Ectodermal cell (in vitro differentiated cells): ENCODE results near the gene ABTB2.

Experiments used
- H3K27ac ChIP-seq: 2 replicates; pipeline ENCODE4 v1.7.0; 2013; ENCODE audit warnings: mild to moderate bottlenecking, low read depth, low read length; ENCODE audit not compliant: insufficient read depth, poor library complexity, severe bottlenecking
- H3K27me3 ChIP-seq: 2 replicates; pipeline ENCODE4 v1.7.0; 2013; ENCODE audit warnings: mild to moderate bottlenecking, low read length; ENCODE audit not compliant: insufficient read depth, control insufficient read depth, poor library complexity, severe bottlenecking
- H3K36me3 ChIP-seq: one replicate; pipeline ENCODE4 v1.7.0; 2013; ENCODE audit warnings: low read length; ENCODE audit not compliant: control insufficient read depth, insufficient read depth
- H3K4me1 ChIP-seq: one replicate; pipeline ENCODE4 v1.7.0; 2013; ENCODE audit warnings: low read length; ENCODE audit not compliant: control insufficient read depth, insufficient read depth
- H3K4me3 ChIP-seq: 2 replicates; pipeline ENCODE4 v1.7.0; 2013; ENCODE audit warnings: low read depth, low read length, control low read depth; ENCODE audit not compliant: insufficient read depth
- H3K9me3 ChIP-seq: 2 replicates; pipeline ENCODE4 v1.7.0; 2013; ENCODE audit warnings: mild to moderate bottlenecking, low read length, moderate library complexity; ENCODE audit not compliant: control insufficient read depth
- WGBS, 2 experiments: methylation state at CpG; one replicate each; pipeline ENCODE4 v1.1.7; 2013; ENCODE audit warnings: missing lambda C conversion rate in 2 of 2; 5-methylcytosine and 5-hydroxymethylcytosine counted together

Gene ABTB2

GRCh38 chr11:34209809-34210208 is 148.0 kb downstream of the ABTB2 start:
- WGBS, 2 experiments, result 71 to 73% methylated on average over 5 of the region's 5 CpGs
- Histone ChIP-seq H3K27ac (no peak overlapping the region), H3K9me3 (no peaks in the 10 kb centered on the region), H3K27me3 (no peaks in the 10 kb centered on the region), H3K4me1 (peaks cover 9% of the 10 kb centered on the region), H3K4me3 (no peak overlapping the region), H3K36me3 (no peaks in the 10 kb centered on the region)

GRCh38 chr11:34208266-34209135 is 149.3 kb downstream of the ABTB2 start:
- no peak overlapping the region for H3K27ac ChIP-seq
- H3K27me3 ChIP-seq, result no peaks in the 10 kb centered on the region

DNA sequence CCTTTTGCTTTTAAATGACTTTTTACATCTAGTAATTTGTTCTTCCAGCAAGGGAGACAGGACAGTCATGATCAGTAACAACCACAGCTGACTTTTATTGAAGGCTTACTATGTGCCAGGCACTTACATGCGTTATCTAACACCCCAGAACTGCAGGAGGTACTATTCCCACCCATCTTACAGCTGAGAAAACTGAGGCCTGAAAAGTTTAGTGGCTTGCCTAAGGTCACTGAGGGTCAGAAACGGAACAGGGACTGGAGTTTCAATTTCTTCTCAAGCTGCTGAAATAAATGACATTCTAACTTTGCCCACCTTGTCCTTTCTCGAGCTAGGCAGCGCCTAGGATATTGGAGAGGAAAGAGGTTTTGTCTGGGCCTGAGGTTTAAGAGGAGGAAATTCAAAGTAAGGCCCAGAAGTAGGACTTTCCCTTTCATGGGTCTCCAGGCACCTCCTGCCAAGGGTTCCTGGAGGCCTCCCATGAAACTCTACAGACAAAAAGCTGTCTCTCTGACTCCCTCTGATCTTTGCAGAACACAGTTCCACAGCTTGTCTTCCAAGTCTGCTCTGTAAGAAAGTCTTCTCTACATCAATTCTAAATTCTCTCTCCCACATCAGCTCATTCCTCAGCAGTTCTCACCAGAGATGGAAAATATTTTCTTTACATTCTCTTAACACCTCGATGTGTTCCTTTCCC is 150.2 kb downstream of the ABTB2 start:
- Histone ChIP-seq H3K27ac (no peak overlapping the region), H3K4me3 (no peak overlapping the region), H3K4me1 (peaks cover 9% of the 10 kb centered on the region), H3K36me3 (no peaks in the 10 kb centered on the region), H3K27me3 (no peaks in the 10 kb centered on the region), H3K9me3 (no peaks in the 10 kb centered on the region)
- WGBS, 2 experiments, result 82 to 86% methylated on average over 5 of the region's 5 CpGs

More at GRCh38 chr11:34208266-34209135, 149.3 kb downstream of the ABTB2 start:
- Histone ChIP-seq H3K4me1 (peaks cover 9% of the 10 kb centered on the region), H3K36me3 (no peaks in the 10 kb centered on the region), H3K9me3 (no peaks in the 10 kb centered on the region), H3K4me3 (no peak overlapping the region)
- WGBS, 2 experiments, result 83 to 85% methylated on average over 11 of the region's 11 CpGs

DNA sequence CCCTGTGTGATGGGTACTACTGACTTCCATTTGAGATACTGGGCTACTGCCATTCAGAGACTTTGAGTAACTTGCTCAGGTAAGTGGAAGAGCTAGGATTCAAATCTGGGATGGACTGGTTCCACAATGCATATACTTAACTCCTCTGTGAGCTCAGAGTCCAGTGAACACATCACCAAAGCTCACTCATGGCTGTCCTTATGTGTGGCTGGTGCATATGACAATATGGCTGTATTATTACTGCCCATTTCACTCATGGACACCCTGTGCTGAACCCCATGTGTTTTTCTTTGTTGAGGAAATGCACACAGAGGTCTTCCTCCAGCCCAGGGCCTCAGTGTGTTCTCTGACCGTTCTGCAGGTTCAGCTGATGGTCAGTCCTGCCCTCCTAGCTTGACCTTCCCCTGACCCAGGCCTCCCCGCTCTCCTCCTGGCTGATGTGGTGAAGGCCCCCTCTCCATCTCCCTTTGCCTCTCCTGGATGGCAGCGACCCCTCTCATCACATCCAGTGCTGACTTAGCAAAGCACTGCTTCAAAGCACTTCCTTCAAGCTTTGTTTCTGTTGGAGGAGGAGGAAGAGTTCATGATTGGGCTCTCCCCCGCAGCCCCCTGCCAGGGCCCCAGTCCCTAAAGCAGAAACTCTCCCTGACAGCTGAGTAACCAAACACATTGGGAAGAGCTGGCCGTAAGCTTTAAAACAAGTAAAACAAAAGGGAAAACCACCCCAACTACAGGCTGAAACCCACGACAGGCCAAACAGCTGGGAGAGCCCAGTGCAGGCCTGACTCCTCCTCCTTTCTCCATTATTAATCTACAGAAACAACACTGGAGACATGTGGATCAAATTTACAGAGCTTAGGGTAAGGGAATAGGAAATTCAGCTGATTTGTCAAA is 151.2 kb downstream of the ABTB2 start:
- H3K4me3 ChIP-seq, result no peak overlapping the region
- 27% methylated on average over 6 of the region's 6 CpGs for WGBS, 2 experiments
- no peaks in the 10 kb centered on the region for H3K9me3 ChIP-seq
- peaks cover 9% of the 10 kb centered on the region for H3K4me1 ChIP-seq
- no peaks in the 10 kb centered on the region for H3K36me3 ChIP-seq
- H3K27me3 ChIP-seq, result no peaks in the 10 kb centered on the region
- H3K27ac ChIP-seq, result no peak overlapping the region

GRCh38 chr11:34205326-34206035 is 152.3 kb downstream of the ABTB2 start:
- H3K4me1 ChIP-seq, result peaks cover 9% of the 10 kb centered on the region
- H3K9me3 ChIP-seq, result no peaks in the 10 kb centered on the region
- H3K36me3 ChIP-seq, result no peaks in the 10 kb centered on the region
- WGBS, 2 experiments, result 67 to 72% methylated on average over 4 of the region's 4 CpGs
- H3K27me3 ChIP-seq, result no peaks in the 10 kb centered on the region
- no peak overlapping the region for H3K4me3 ChIP-seq
- H3K27ac ChIP-seq, result no peak overlapping the region

- 69 to 71% methylated on average over 19 of the region's 19 CpGs for WGBS, 2 experiments
- Histone ChIP-seq H3K27ac (no peak overlapping the region), H3K9me3 (no peaks in the 10 kb centered on the region), H3K4me1 (peaks cover 6% of the 10 kb centered on the region), H3K4me3 (no peak overlapping the region), H3K36me3 (no peaks in the 10 kb centered on the region), H3K27me3 (no peaks in the 10 kb centered on the region)
Observed at GRCh38 chr11:34204396-34205279, 153.2 kb downstream of the ABTB2 start.

DNA sequence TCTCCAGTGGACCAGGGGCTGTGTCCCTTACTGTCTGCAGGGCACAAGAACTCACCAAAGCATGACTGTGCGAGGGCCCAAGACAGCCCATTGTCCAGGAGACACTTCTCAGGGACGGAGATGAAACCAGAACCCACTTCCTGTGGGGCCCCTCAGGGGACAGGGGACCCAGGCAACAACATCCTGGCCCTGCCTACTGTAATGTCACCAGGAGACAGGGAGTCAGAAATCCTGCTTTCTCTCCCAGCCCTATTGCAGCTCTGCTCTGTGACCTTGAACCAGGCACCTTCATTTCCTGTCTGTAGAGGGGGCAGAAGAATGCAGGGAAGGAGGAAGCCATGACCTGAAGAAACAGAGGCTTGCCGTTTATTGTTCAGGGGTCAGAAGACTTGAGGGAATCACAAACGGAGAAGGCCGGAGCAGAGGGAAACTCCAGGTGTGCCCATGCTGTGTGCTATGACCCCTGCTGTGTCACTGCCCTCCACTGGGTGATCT is 154.4 kb downstream of the ABTB2 start:
- 80 to 83% methylated on average over 5 of the region's 5 CpGs for WGBS, 2 experiments
- Histone ChIP-seq H3K4me1 (peaks cover 6% of the 10 kb centered on the region), H3K36me3 (no peaks in the 10 kb centered on the region), H3K27ac (no peak overlapping the region), H3K4me3 (no peak overlapping the region), H3K9me3 (no peaks in the 10 kb centered on the region), H3K27me3 (no peaks in the 10 kb centered on the region)

DNA sequence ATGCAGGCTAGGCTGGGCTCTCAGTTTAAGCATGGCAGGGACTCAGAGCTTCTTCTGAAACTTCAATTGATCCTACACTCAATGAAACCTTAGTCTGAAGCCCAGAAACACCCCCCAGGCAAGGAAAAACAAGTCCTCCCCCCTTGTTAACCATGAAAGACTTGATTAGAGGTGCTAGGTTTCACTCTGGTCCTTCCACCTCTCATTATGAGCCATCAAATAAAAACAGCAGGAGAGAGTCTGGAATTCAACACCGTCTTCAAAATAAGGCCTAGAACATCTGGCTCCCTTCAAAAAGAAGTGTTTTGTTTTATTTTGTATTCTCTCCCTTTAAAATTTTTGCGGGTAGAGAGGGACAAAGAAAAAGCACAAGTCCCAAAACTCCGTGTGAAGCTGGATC is 156.7 kb downstream of the ABTB2 start:
- no peaks in the 10 kb centered on the region for H3K9me3 ChIP-seq
- H3K4me3 ChIP-seq, result no peak overlapping the region
- H3K36me3 ChIP-seq, result no peaks in the 10 kb centered on the region
- H3K27ac ChIP-seq, result no peak overlapping the region
- WGBS, 2 experiments, result 81 to 91% methylated on average over 2 to 3 of the region's 3 CpGs
- no peaks in the 10 kb centered on the region for H3K4me1 ChIP-seq
- no peaks in the 10 kb centered on the region for H3K27me3 ChIP-seq

DNA sequence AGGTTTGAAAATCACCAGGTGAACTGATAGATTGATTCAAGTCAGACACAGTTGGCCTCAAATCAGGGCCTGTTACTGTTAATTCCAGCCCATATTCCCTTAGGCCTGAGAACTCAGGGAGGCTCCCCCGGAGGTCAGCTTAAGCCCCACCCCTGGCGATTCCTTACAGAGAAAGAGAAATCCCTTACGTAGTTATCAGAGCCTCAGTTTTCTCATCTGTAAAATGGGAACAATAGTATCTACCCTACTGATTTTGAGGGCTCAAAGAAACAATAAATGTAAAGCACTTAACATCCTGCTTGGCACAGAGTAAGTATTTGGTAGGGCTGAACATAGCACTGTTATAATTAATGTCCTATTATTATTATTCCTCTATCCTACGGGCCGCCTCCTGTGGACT is 158.3 kb downstream of the ABTB2 start:
- H3K9me3 ChIP-seq, result no peaks in the 10 kb centered on the region
- H3K4me3 ChIP-seq, result no peak overlapping the region
- no peaks in the 10 kb centered on the region for H3K27me3 ChIP-seq
- no peaks in the 10 kb centered on the region for H3K36me3 ChIP-seq
- WGBS, 2 experiments, result 75 to 77% methylated on average over 5 of the region's 5 CpGs
- H3K4me1 ChIP-seq, result no peaks in the 10 kb centered on the region
- no peak overlapping the region for H3K27ac ChIP-seq
